Measurements from ENCODE around the gene CCDC57. TPM values are rescaled to one million over a fixed set of nuclear protein-coding genes. Genes with fewer than 3 reads are reported as not detected.
"Not testable (repeated sequence)": the region's sequence is repeated elsewhere in the genome, so short reads cannot be mapped to it uniquely, and the experiment has no call there.

Gene CCDC57
- polyA plus RNA-seq, 1 donor (not counting 4 experiments of a cell fraction or from before 2014, with no cell fraction given): 19.2 TPM

GRCh38 chr17:82254096-82254495, 41.5 kb upstream of the CCDC57 start:
- H3K4me3 ChIP-seq (ENCODE audit: control insufficient read depth in 2 of 3, extremely low read depth in 1 of 3, insufficient read depth in 2 of 3, low read depth in 1 of 3, low read length in 3 of 3); H3K4me2 ChIP-seq (ENCODE audit: control insufficient read depth, extremely low read depth, insufficient read depth, low read depth, low read length); H3K9me1 ChIP-seq (ENCODE audit: control insufficient read depth, extremely low read depth, insufficient read depth, low read length); H3K4me1 ChIP-seq (ENCODE audit: control insufficient read depth, extremely low read depth, insufficient read depth, low read length); DNase-seq (ENCODE audit: low read depth, low spot score); H3K27me3 ChIP-seq (ENCODE audit: control insufficient read depth, extremely low read depth, insufficient read depth, low read length); H3K9me3 ChIP-seq (ENCODE audit: control insufficient read depth, low read depth, low read length); H3K27ac ChIP-seq (ENCODE audit: control insufficient read depth, insufficient read depth, low read length); dilution Hi-C loops (cut with MboI; ENCODE audit: extremely low pct_ligation_motif_present, low sequenced_read_pairs); H3K9ac ChIP-seq (ENCODE audit: control insufficient read depth, extremely low read depth, insufficient read depth, low read length); H2AFZ ChIP-seq (ENCODE audit: control insufficient read depth, low read length); FAIRE-seq: not testable (repeated sequence)
- H3K79me2 ChIP-seq (ENCODE audit: control insufficient read depth, insufficient read depth, low read length): peaks cover 79% of the 10 kb centered on the region
- H3K36me3 ChIP-seq (ENCODE audit: control insufficient read depth in 2 of 2, extremely low read depth in 1 of 2, insufficient read depth in 2 of 2, low read length in 2 of 2): peaks cover 55 to 58% of the 10 kb centered on the region in 2 experiments
- peaks cover 31% of the 10 kb centered on the region for H4K20me1 ChIP-seq (ENCODE audit: control insufficient read depth, extremely low read depth, insufficient read depth, low read length)

GRCh38 chr17:82253179-82253544, 40.5 kb upstream of the CCDC57 start:
- H3K36me3 ChIP-seq (ENCODE audit: control insufficient read depth in 2 of 2, extremely low read depth in 1 of 2, insufficient read depth in 2 of 2, low read length in 2 of 2): peaks cover 58 to 66% of the 10 kb centered on the region in 2 experiments
- H3K9ac ChIP-seq (ENCODE audit: control insufficient read depth, extremely low read depth, insufficient read depth, low read length): no peak overlapping the region
- H3K9me1 ChIP-seq (ENCODE audit: control insufficient read depth, extremely low read depth, insufficient read depth, low read length): no peaks in the 10 kb centered on the region
- H3K4me1 ChIP-seq (ENCODE audit: control insufficient read depth, extremely low read depth, insufficient read depth, low read length): peaks cover 2% of the 10 kb centered on the region
- DNase-seq (ENCODE audit: low read depth, low spot score) (no peak), FAIRE-seq (no peak)
- no peaks in the 10 kb centered on the region for H3K27me3 ChIP-seq (ENCODE audit: control insufficient read depth, extremely low read depth, insufficient read depth, low read length)
- H3K27ac ChIP-seq (ENCODE audit: control insufficient read depth, insufficient read depth, low read length): no peak overlapping the region
- H3K4me3 ChIP-seq (ENCODE audit: control insufficient read depth in 2 of 3, extremely low read depth in 1 of 3, insufficient read depth in 2 of 3, low read depth in 1 of 3, low read length in 3 of 3): no peak overlapping the region
- H2AFZ ChIP-seq (ENCODE audit: control insufficient read depth, low read length): no peak overlapping the region
- peaks cover 73% of the 10 kb centered on the region for H3K79me2 ChIP-seq (ENCODE audit: control insufficient read depth, insufficient read depth, low read length)
- no peaks in the 10 kb centered on the region for H3K9me3 ChIP-seq (ENCODE audit: control insufficient read depth, low read depth, low read length)
- TF ChIP-seq EZH2 (IDR thresholded peaks at IDR 0.05; ENCODE audit: low read length): no peak
- TF ChIP-seq CTCF (optimal IDR thresholded peaks at IDR 0.05 in 1 of 3, IDR thresholded peaks at IDR 0.05 in 1 of 3, conservative IDR thresholded peaks at IDR 0.05 in 1 of 3; ENCODE audit: extremely low read depth in 1 of 3, insufficient read depth in 2 of 3, low read length in 3 of 3): no peak
- dilution Hi-C loops (cut with MboI; ENCODE audit: extremely low pct_ligation_motif_present, low sequenced_read_pairs): no loop called here
- peaks cover 31% of the 10 kb centered on the region for H4K20me1 ChIP-seq (ENCODE audit: control insufficient read depth, extremely low read depth, insufficient read depth, low read length)
- no peak overlapping the region for H3K4me2 ChIP-seq (ENCODE audit: control insufficient read depth, extremely low read depth, insufficient read depth, low read depth, low read length)

- Histone ChIP-seq H3K9me1 (ENCODE audit: control insufficient read depth, extremely low read depth, insufficient read depth, low read length) (no peaks in the 10 kb centered on the region), H4K20me1 (ENCODE audit: control insufficient read depth, extremely low read depth, insufficient read depth, low read length) (peaks cover 34% of the 10 kb centered on the region), H3K4me2 (ENCODE audit: control insufficient read depth, extremely low read depth, insufficient read depth, low read depth, low read length) (no peak overlapping the region), H3K4me1 (ENCODE audit: control insufficient read depth, extremely low read depth, insufficient read depth, low read length) (peaks cover 7% of the 10 kb centered on the region), H3K27me3 (ENCODE audit: control insufficient read depth, extremely low read depth, insufficient read depth, low read length) (no peaks in the 10 kb centered on the region), H3K36me3 (ENCODE audit: control insufficient read depth in 2 of 2, extremely low read depth in 1 of 2, insufficient read depth in 2 of 2, low read length in 2 of 2) (peaks cover 61 to 68% of the 10 kb centered on the region in 2 experiments), H3K79me2 (ENCODE audit: control insufficient read depth, insufficient read depth, low read length) (peaks cover 71% of the 10 kb centered on the region), H3K9me3 (ENCODE audit: control insufficient read depth, low read depth, low read length) (no peaks in the 10 kb centered on the region), H3K4me3 (ENCODE audit: control insufficient read depth in 2 of 3, extremely low read depth in 1 of 3, insufficient read depth in 2 of 3, low read depth in 1 of 3, low read length in 3 of 3) (no peak overlapping the region), H3K9ac (ENCODE audit: control insufficient read depth, extremely low read depth, insufficient read depth, low read length) (no peak overlapping the region), H2AFZ (ENCODE audit: control insufficient read depth, low read length) (no peak overlapping the region), H3K27ac (ENCODE audit: control insufficient read depth, insufficient read depth, low read length) (no peak overlapping the region)
- TF ChIP-seq CTCF (optimal IDR thresholded peaks at IDR 0.05 in 1 of 3, IDR thresholded peaks at IDR 0.05 in 1 of 3, conservative IDR thresholded peaks at IDR 0.05 in 1 of 3; ENCODE audit: extremely low read depth in 1 of 3, insufficient read depth in 2 of 3, low read length in 3 of 3) (no peak), EZH2 (IDR thresholded peaks at IDR 0.05; ENCODE audit: low read length) (no peak)
- no peak for FAIRE-seq
- dilution Hi-C loops (cut with MboI; ENCODE audit: extremely low pct_ligation_motif_present, low sequenced_read_pairs): no loop called here
- DNase-seq (ENCODE audit: low read depth, low spot score): no peak
These were observed 40.0 kb upstream of the CCDC57 start for GRCh38 chr17:82252511-82253178.

Data from keratinocyte (primary cell).